HEK293T (cell line): Measurements from ENCODE around the gene SLC23A1.

Experiments used
- FOXK2 ChIP-seq: fragments of 450-650 bp; IDR thresholded peaks from 2 replicates; pipeline ENCODE4 v1.6.1; 2016; ENCODE audit warnings: mild to moderate bottlenecking
- SP1 ChIP-seq: fragments of 450-650 bp; IDR thresholded peaks from 2 replicates; pipeline ENCODE4 v1.6.1; 2017

- no peak for TF ChIP-seq FOXK2
- TF ChIP-seq SP1: no peak
Measured at GRCh38 chr5:139402561-139403158, 19.6 kb upstream of the SLC23A1 start.
